Trophoblast cell (in vitro differentiated cells and primary cell): ENCODE measurements around the gene RPRD2.
A peak's percentile ranks its signal among the peaks of the same experiment; 100 is the strongest.
"Not testable (repeated sequence)": the region's sequence is repeated elsewhere in the genome, so short reads cannot be mapped to it uniquely, and the experiment has no call there.

Experiments used
- DNase-seq, 2 donors: peaks; one replicate each; pipeline ENCODE4 v3.0.0-alpha.2; 2016
- H2AFZ ChIP-seq: 2 replicates; pipeline ENCODE4 v1.6.1; 2013; ENCODE audit warnings: low read length, moderate library complexity, mild to moderate bottlenecking; ENCODE audit not compliant: insufficient read depth, poor library complexity
- H2AK5ac ChIP-seq: 2 replicates; pipeline ENCODE4 v1.6.1; 2013; ENCODE audit warnings: mild to moderate bottlenecking, low read length
- H2BK120ac ChIP-seq: 2 replicates; pipeline ENCODE4 v1.6.1; 2013; ENCODE audit warnings: low read length, mild to moderate bottlenecking, moderate library complexity; ENCODE audit not compliant: insufficient read depth, poor library complexity
- H2BK12ac ChIP-seq: 2 replicates; pipeline ENCODE4 v1.6.1; 2013; ENCODE audit warnings: mild to moderate bottlenecking, low read length, moderate library complexity
- H2BK5ac ChIP-seq: 2 replicates; pipeline ENCODE4 v1.6.1; 2013; ENCODE audit warnings: low read length, low read depth, moderate library complexity, mild to moderate bottlenecking; ENCODE audit not compliant: poor library complexity
- H3K14ac ChIP-seq: 2 replicates; pipeline ENCODE4 v1.6.1; 2013; ENCODE audit warnings: mild to moderate bottlenecking, low read length
- H3K18ac ChIP-seq: 2 replicates; pipeline ENCODE4 v1.6.1; 2013; ENCODE audit warnings: mild to moderate bottlenecking, low read length
- H3K23ac ChIP-seq: 2 replicates; pipeline ENCODE4 v1.6.1; 2013; ENCODE audit warnings: low read length
- H3K27ac ChIP-seq: 2 replicates; pipeline ENCODE4 v1.5.1; 2013; ENCODE audit warnings: low read depth, mild to moderate bottlenecking, inconsistent platforms, low read length, moderate library complexity
- H3K27me3 ChIP-seq: 2 replicates; pipeline ENCODE4 v1.6.1; 2013; ENCODE audit warnings: inconsistent platforms, mild to moderate bottlenecking, low read length, moderate library complexity; ENCODE audit not compliant: insufficient read depth
- H3K36me3 ChIP-seq, 2 experiments: 1 replicate in 1 of 2; 2 replicates in 1 of 2; pipeline ENCODE4 v1.6.1; 2013; ENCODE audit warnings: low read length in 2 of 2, mild to moderate bottlenecking in 2 of 2, moderate library complexity in 1 of 2; ENCODE audit not compliant: insufficient read depth in 2 of 2, control insufficient read depth in 1 of 2
- H3K4ac ChIP-seq: 2 replicates; pipeline ENCODE4 v1.6.1; 2013; ENCODE audit warnings: low read depth, mild to moderate bottlenecking, low read length, moderate library complexity
- H3K4me1 ChIP-seq, 2 experiments: 1 replicate in 1 of 2; 2 replicates in 1 of 2; pipeline ENCODE4 v1.6.1; 2013; ENCODE audit warnings: low read length in 2 of 2, mild to moderate bottlenecking in 2 of 2, moderate library complexity in 1 of 2; ENCODE audit not compliant: insufficient read depth in 2 of 2, control insufficient read depth in 1 of 2
- H3K4me2 ChIP-seq: 2 replicates; pipeline ENCODE4 v1.6.1; 2013; ENCODE audit warnings: inconsistent platforms, mild to moderate bottlenecking, low read length, moderate library complexity
- H3K4me3 ChIP-seq: 2 replicates; pipeline ENCODE4 v1.5.1; 2013; ENCODE audit warnings: mild to moderate bottlenecking, low read depth, low read length, inconsistent platforms
- H3K79me1 ChIP-seq: one replicate; pipeline ENCODE4 v1.6.1; 2013; ENCODE audit warnings: low read length
- H3K79me2 ChIP-seq: 2 replicates; pipeline ENCODE4 v1.6.1; 2013; ENCODE audit warnings: low read length, mild to moderate bottlenecking; ENCODE audit not compliant: control insufficient read depth, insufficient read depth, poor library complexity
- H3K9ac ChIP-seq: 2 replicates; pipeline ENCODE4 v1.6.1; 2013; ENCODE audit warnings: mild to moderate bottlenecking, low read length
- H3K9me3 ChIP-seq: 2 replicates; pipeline ENCODE4 v1.6.1; 2013; ENCODE audit warnings: low read depth, mild to moderate bottlenecking, control low read depth, inconsistent platforms, low read length; ENCODE audit not compliant: insufficient read depth
- H4K12ac ChIP-seq: 2 replicates; pipeline ENCODE4 v1.6.1; 2013; ENCODE audit warnings: low read depth, mild to moderate bottlenecking, low read length, moderate library complexity
- H4K8ac ChIP-seq: 2 replicates; pipeline ENCODE4 v1.6.1; 2013; ENCODE audit warnings: low read depth, mild to moderate bottlenecking, low read length, moderate library complexity
- H4K91ac ChIP-seq: one replicate; pipeline ENCODE4 v1.6.1; 2013; ENCODE audit warnings: low read depth, mild to moderate bottlenecking, low read length, moderate library complexity
- WGBS: extraction: QIAGEN DNeasy Blood & Tissue Kit; methylation state at CpG from one replicate; pipeline ENCODE4 v1.1.7; 2013; ENCODE audit warnings: missing lambda C conversion rate; ENCODE audit not compliant: insufficient read length, insufficient coverage; ENCODE audit errors: extremely low coverage; 5-methylcytosine and 5-hydroxymethylcytosine counted together

RPRD2 gene

GRCh38 chr1:150389650-150390049, 25.7 kb downstream of the RPRD2 start:
- H3K18ac ChIP-seq: no peak overlapping the region
- H3K4me1 ChIP-seq: no peaks in the 10 kb centered on the region
- no peaks in the 10 kb centered on the region for H3K79me1 ChIP-seq
- no peak overlapping the region for H3K23ac ChIP-seq
- no peak overlapping the region for H2BK5ac ChIP-seq
- no peak overlapping the region for H3K9ac ChIP-seq
- H3K9me3 ChIP-seq: no peaks in the 10 kb centered on the region
- H2BK120ac ChIP-seq: no peak overlapping the region
- no peak overlapping the region for H2AK5ac ChIP-seq
- H3K36me3 ChIP-seq: no peaks in the 10 kb centered on the region
- H3K27me3 ChIP-seq: no peaks in the 10 kb centered on the region
- H2BK12ac ChIP-seq: no peak overlapping the region
- no peak overlapping the region for H4K12ac ChIP-seq
- H3K14ac ChIP-seq: no peak overlapping the region
- no peak overlapping the region for H3K4me2 ChIP-seq
- no peak overlapping the region for H3K4me3 ChIP-seq
- H3K79me2 ChIP-seq: no peaks in the 10 kb centered on the region
- no peak overlapping the region for H3K27ac ChIP-seq
- H4K91ac ChIP-seq: no peak overlapping the region
- peak overlapping the region; percentile 21 for H3K4ac ChIP-seq
- WGBS: no CpG with 5 or more reads among the region's 4 CpGs
- H4K8ac ChIP-seq: no peak overlapping the region
- no peak for DNase-seq
- H2AFZ ChIP-seq: no peak overlapping the region

GRCh38 chr1:150392627-150393026, 28.7 kb downstream of the RPRD2 start:
- Histone ChIP-seq H4K8ac (no peak overlapping the region), H3K36me3 (no peaks in the 10 kb centered on the region), H3K4me1 (no peaks in the 10 kb centered on the region), H3K79me1 (no peaks in the 10 kb centered on the region), H2BK5ac (peak overlapping the region; percentile 31), H3K79me2 (no peaks in the 10 kb centered on the region), H3K4me2 (no peak overlapping the region), H4K91ac (no peak overlapping the region), H4K12ac (no peak overlapping the region), H3K9ac (no peak overlapping the region), H2BK12ac (no peak overlapping the region), H3K18ac (no peak overlapping the region), H3K9me3 (no peaks in the 10 kb centered on the region), H3K14ac (no peak overlapping the region), H2BK120ac (no peak overlapping the region), H2AK5ac (no peak overlapping the region), H3K4me3 (no peak overlapping the region), H3K27ac (no peak overlapping the region), H3K27me3 (no peaks in the 10 kb centered on the region), H3K23ac (no peak overlapping the region), H2AFZ (no peak overlapping the region), H3K4ac (no peak overlapping the region)
- WGBS: no CpG with 5 or more reads among the region's 3 CpGs
- no peak for DNase-seq

DNA sequence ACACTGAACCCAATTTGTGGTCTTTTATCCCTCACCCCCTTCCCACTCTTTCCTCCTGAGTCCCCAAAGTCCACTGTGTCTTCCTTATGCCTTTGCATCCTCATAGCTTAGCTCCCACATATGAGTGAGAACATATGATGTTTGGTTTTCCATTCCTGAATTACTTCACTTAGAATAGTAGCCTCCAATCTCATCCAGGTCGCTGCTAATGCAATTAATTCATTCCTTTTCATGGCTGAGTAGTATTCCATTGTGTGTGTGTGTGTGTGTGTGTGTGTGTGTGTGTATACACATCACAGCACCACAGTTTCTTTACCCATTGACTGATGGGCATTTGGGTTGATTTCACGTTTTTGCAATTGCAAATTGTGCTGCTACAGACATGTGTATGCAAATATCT, 31.2 kb downstream of the RPRD2 start:
- not testable (repeated sequence) for H2AFZ ChIP-seq, H2AK5ac ChIP-seq, H3K4ac ChIP-seq, H2BK12ac ChIP-seq, H3K18ac ChIP-seq, H4K12ac ChIP-seq, H4K91ac ChIP-seq, H2BK120ac ChIP-seq, H4K8ac ChIP-seq, DNase-seq, H3K9ac ChIP-seq, H3K4me3 ChIP-seq, H3K9me3 ChIP-seq, H3K14ac ChIP-seq, H3K36me3 ChIP-seq, H3K27ac ChIP-seq, H2BK5ac ChIP-seq, H3K79me1 ChIP-seq, H3K79me2 ChIP-seq, H3K4me1 ChIP-seq, H3K4me2 ChIP-seq, H3K27me3 ChIP-seq, H3K23ac ChIP-seq
- WGBS: no CpG with 5 or more reads among the region's 2 CpGs

DNA sequence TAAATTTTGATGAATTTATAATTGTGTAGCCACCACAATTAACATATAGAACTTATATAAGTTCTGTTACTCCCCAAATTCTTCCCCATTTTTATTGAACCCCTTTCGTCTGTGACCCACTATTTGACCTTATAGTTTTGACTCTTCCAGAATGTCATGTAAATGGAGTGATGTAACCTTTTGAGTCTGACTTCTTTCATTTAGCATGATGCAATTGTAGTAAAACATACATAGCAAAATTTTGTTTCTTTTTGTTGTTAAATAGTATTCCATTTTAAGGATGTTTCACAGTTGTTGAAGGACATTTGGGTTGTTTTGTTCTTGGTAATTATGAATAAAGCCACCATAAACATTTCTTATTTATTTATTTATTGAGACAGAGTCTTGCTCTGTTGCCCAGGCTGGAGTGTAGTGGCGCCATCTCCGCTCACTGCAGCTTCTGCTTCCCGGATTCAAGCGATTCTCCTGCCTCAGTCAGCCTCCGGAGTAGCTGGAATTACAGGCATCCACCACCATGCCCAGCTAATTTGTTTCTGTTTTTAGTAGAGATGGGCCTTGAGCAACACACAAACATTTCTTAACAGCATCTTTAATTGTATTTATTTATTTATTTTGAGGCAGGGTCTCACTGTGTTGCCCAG, 33.6 kb downstream of the RPRD2 start:
- Histone ChIP-seq H3K9ac (no peak overlapping the region), H3K79me1 (no peaks in the 10 kb centered on the region), H3K4ac (no peak overlapping the region), H2BK120ac (no peak overlapping the region), H4K8ac (no peak overlapping the region), H3K79me2 (no peaks in the 10 kb centered on the region), H2AK5ac (no peak overlapping the region), H3K4me1 (no peaks in the 10 kb centered on the region), H2BK12ac (no peak overlapping the region), H3K36me3 (no peaks in the 10 kb centered on the region), H3K27me3 (no peaks in the 10 kb centered on the region), H3K4me3 (no peak overlapping the region), H3K9me3 (no peaks in the 10 kb centered on the region), H3K14ac (no peak overlapping the region), H4K12ac (no peak overlapping the region), H2BK5ac (no peak overlapping the region), H3K27ac (no peak overlapping the region), H4K91ac (no peak overlapping the region), H2AFZ (no peak overlapping the region), H3K23ac (no peak overlapping the region), H3K18ac (no peak overlapping the region), H3K4me2 (no peak overlapping the region)
- WGBS: no CpG with 5 or more reads among the region's 6 CpGs
- peak in 1 of 2 donors; percentile 30 for DNase-seq
